Gastroesophageal sphincter (tissue), 3 donors: ENCODE results near the gene TMEM87A.

Experiments used
- CTCF ChIP-seq, 4 experiments: fragments of 200-600 bp in 2 of 4; fragments of 450-650 bp in 2 of 4; sonication (generic) in 1 of 4; IDR thresholded peaks; one replicate each; pipeline ENCODE4 v1.5.1; 2017 to 2019; ENCODE audit warnings: antibody characterized with exemption in 4 of 4, mild to moderate bottlenecking in 2 of 4, moderate library complexity in 2 of 4
- POLR2A ChIP-seq, 2 donors: fragments of 450-650 bp; IDR thresholded peaks; one replicate each; pipeline ENCODE4 v1.6.1; 2017; ENCODE audit warnings: antibody characterized with exemption in 2 of 2, mild to moderate bottlenecking in 2 of 2, moderate library complexity in 1 of 2

GRCh38 chr15:42182328-42182886, 90.8 kb downstream of the TMEM87A start:
- TF ChIP-seq CTCF (IDR thresholded peaks at IDR 0.05) (no peak), POLR2A (IDR thresholded peaks at IDR 0.05) (no peak)
